ENCODE data around the gene DIAPH3. TPM values are rescaled to one million over a fixed set of nuclear protein-coding genes. Genes with fewer than 3 reads are reported as not detected.
"Not testable (repeated sequence)": the region's sequence is repeated elsewhere in the genome, so short reads cannot be mapped to it uniquely, and the experiment has no call there.

DIAPH3 gene
- polyA plus RNA-seq, 1 donor, result 16.9 TPM

- DNase-seq, result no peak
These were observed 68.4 kb downstream of the DIAPH3 start for GRCh38 chr13:60095300-60095699.

GRCh38 chr13:60094385-60095088 is 69.2 kb downstream of the DIAPH3 start:
- DNase-seq, result no peak

- no peak for DNase-seq
These were observed 70.2 kb downstream of the DIAPH3 start for GRCh38 chr13:60093425-60094019.

- no peak for DNase-seq
These were observed 72.2 kb downstream of the DIAPH3 start for GRCh38 chr13:60091573-60091972.

- DNase-seq, result no peak
These were observed 73.2 kb downstream of the DIAPH3 start for GRCh38 chr13:60090574-60090973.

- DNase-seq, result not testable (repeated sequence)
These were observed 79.9 kb downstream of the DIAPH3 start for GRCh38 chr13:60083780-60084179.

- DNase-seq, result no peak
These were observed 82.9 kb downstream of the DIAPH3 start for GRCh38 chr13:60080850-60081249.

- no peak for DNase-seq
These were observed 85.5 kb downstream of the DIAPH3 start for GRCh38 chr13:60078226-60078625.

GRCh38 chr13:60075850-60076249 is 87.9 kb downstream of the DIAPH3 start:
- no peak for DNase-seq

GRCh38 chr13:60074397-60074796 is 89.3 kb downstream of the DIAPH3 start:
- DNase-seq, result no peak

- DNase-seq, result no peak
These were observed 97.5 kb downstream of the DIAPH3 start for GRCh38 chr13:60066226-60066625.

- DNase-seq, result no peak
These were observed 101.2 kb downstream of the DIAPH3 start for GRCh38 chr13:60062502-60062901.

GRCh38 chr13:60061737-60062136 is 102.0 kb downstream of the DIAPH3 start:
- no peak for DNase-seq

- DNase-seq, result no peak
These were observed 111.9 kb downstream of the DIAPH3 start for GRCh38 chr13:60051754-60052285.

GRCh38 chr13:60048353-60048752 is 115.4 kb downstream of the DIAPH3 start:
- DNase-seq, result not testable (repeated sequence)

- no peak for DNase-seq
These were observed 115.8 kb downstream of the DIAPH3 start for GRCh38 chr13:60047918-60048317.

GRCh38 chr13:60044321-60044720 is 119.4 kb downstream of the DIAPH3 start:
- DNase-seq, result no peak

GRCh38 chr13:60043262-60043661 is 120.5 kb downstream of the DIAPH3 start:
- DNase-seq, result no peak

GRCh38 chr13:60040668-60041067 is 123.1 kb downstream of the DIAPH3 start:
- not testable (repeated sequence) for DNase-seq

- DNase-seq, result no peak
These were observed 127.9 kb downstream of the DIAPH3 start for GRCh38 chr13:60035874-60036273.

- DNase-seq, result no peak
These were observed 130.9 kb downstream of the DIAPH3 start for GRCh38 chr13:60032851-60033250.

- no peak for DNase-seq
These were observed 135.7 kb downstream of the DIAPH3 start for GRCh38 chr13:60028021-60028420.

GRCh38 chr13:60026286-60026685 is 137.4 kb downstream of the DIAPH3 start:
- DNase-seq, result no peak

- DNase-seq, result no peak
These were observed 143.4 kb downstream of the DIAPH3 start for GRCh38 chr13:60020288-60020687.
